CD14-positive monocyte (primary cell): ENCODE data around the gene DESI1. TPM values are rescaled to one million over a fixed set of nuclear protein-coding genes. Genes with fewer than 3 reads are reported as not detected.

Experiments
- DNase-seq, 3 donors: peaks; one replicate each; pipeline ENCODE4 v3.0.0-alpha.2; 2011 to 2022
- H2AFZ ChIP-seq: 2 replicates; pipeline ENCODE4 v1.6.0; 2012; ENCODE audit warnings: mild to moderate bottlenecking, low read depth, low read length, inconsistent platforms; ENCODE audit not compliant: insufficient read depth, poor library complexity, severe bottlenecking
- H3K27ac ChIP-seq, 2 donors: 1 replicate in 1 of 2; 2 replicates in 1 of 2; pipeline ENCODE4 v1.5.1; 2012 to 2013; ENCODE audit warnings: low read length in 2 of 2, control low read depth in 1 of 2, inconsistent platforms in 1 of 2, low read depth in 1 of 2, mild to moderate bottlenecking in 1 of 2
- H3K27me3 ChIP-seq, 2 donors: one replicate each; pipeline versions ENCODE4 v1.6.0 to v1.6.1; 2011 to 2013; ENCODE audit warnings: low read length in 2 of 2; ENCODE audit not compliant: control insufficient read depth in 2 of 2, insufficient read depth in 2 of 2
- H3K36me3 ChIP-seq, 2 donors: replicated peaks in 1 of 2; 1 replicate in 1 of 2; 2 replicates in 1 of 2; pipeline versions ENCODE4 v1.5.1 to v1.6.1; 2012 to 2013; ENCODE audit warnings: low read length in 2 of 2, control low read depth in 1 of 2, inconsistent platforms in 1 of 2, mild to moderate bottlenecking in 1 of 2; ENCODE audit not compliant: insufficient read depth in 2 of 2, control insufficient read depth in 1 of 2
- H3K4me1 ChIP-seq, 2 donors: 1 replicate in 1 of 2; 2 replicates in 1 of 2; pipeline versions ENCODE4 v1.5.1 to v1.6.1; 2012 to 2013; ENCODE audit warnings: low read length in 2 of 2, control low read depth in 1 of 2, inconsistent platforms in 1 of 2, mild to moderate bottlenecking in 1 of 2, moderate library complexity in 1 of 2; ENCODE audit not compliant: insufficient read depth in 2 of 2, control insufficient read depth in 1 of 2
- H3K4me2 ChIP-seq: replicated peaks from 2 replicates; pipeline ENCODE3; 2012; ENCODE audit warnings: low read length, moderate library complexity, mild to moderate bottlenecking; ENCODE audit not compliant: poor library complexity, severe bottlenecking; ENCODE audit errors: extremely low read depth
- H3K4me3 ChIP-seq, 3 experiments: fragments of 200-600 bp in 1 of 3; sonication (generic) in 1 of 3; replicated peaks in 1 of 3; 1 replicate in 2 of 3; 2 replicates in 1 of 3; pipeline ENCODE4 v1.5.1; 2011 to 2013; ENCODE audit warnings: low read length in 3 of 3, mild to moderate bottlenecking in 3 of 3, control low read depth in 2 of 3, low read depth in 2 of 3, inconsistent platforms in 1 of 3, moderate library complexity in 1 of 3
- H3K79me2 ChIP-seq: 2 replicates; pipeline ENCODE4 v1.6.0; 2012; ENCODE audit warnings: mild to moderate bottlenecking, control low read depth, inconsistent platforms, low read length, moderate library complexity; ENCODE audit not compliant: insufficient read depth
- H3K9ac ChIP-seq: 2 replicates; pipeline ENCODE4 v1.6.0; 2017; ENCODE audit warnings: low read length, mild to moderate bottlenecking; ENCODE audit not compliant: insufficient read depth, poor library complexity, severe bottlenecking
- H3K9me3 ChIP-seq, 2 donors: replicated peaks in 1 of 2; 1 replicate in 1 of 2; 2 replicates in 1 of 2; pipeline versions ENCODE4 v1.5.1 to v1.6.1; 2012 to 2013; ENCODE audit warnings: low read length in 2 of 2, control low read depth in 1 of 2; ENCODE audit not compliant: control insufficient read depth in 1 of 2, insufficient read depth in 1 of 2
- H4K20me1 ChIP-seq: 2 replicates; pipeline ENCODE4 v1.6.0; 2012; ENCODE audit warnings: mild to moderate bottlenecking, low read length, control low read depth, moderate library complexity; ENCODE audit not compliant: insufficient read depth
- H3K27ac Mint-ChIP-seq, 7 donors: one replicate each; pipeline ENCODE4 v1.8.0; 2020; ENCODE audit warnings: mild to moderate bottlenecking in 7 of 7, mixed read lengths in 7 of 7, moderate library complexity in 6 of 7, inconsistent platforms in 2 of 7
- H3K27me3 Mint-ChIP-seq, 3 donors: one replicate each; pipeline ENCODE4 v1.8.0; 2021 to 2022; ENCODE audit warnings: low read depth in 3 of 3, mild to moderate bottlenecking in 3 of 3, mixed read lengths in 3 of 3, moderate library complexity in 3 of 3, inconsistent platforms in 1 of 3
- H3K36me3 Mint-ChIP-seq, 2 donors: one replicate each; pipeline ENCODE4 v1.8.0; 2020; ENCODE audit warnings: mixed read lengths in 2 of 2, inconsistent platforms in 1 of 2, mild to moderate bottlenecking in 1 of 2
- H3K4me1 Mint-ChIP-seq: one replicate; pipeline ENCODE4 v1.8.0; 2020; ENCODE audit warnings: mild to moderate bottlenecking, mixed read lengths
- H3K4me3 Mint-ChIP-seq, 2 donors: one replicate each; pipeline ENCODE4 v1.8.0; 2020; ENCODE audit warnings: mild to moderate bottlenecking in 2 of 2, mixed read lengths in 2 of 2, moderate library complexity in 1 of 2
- H3K9me3 Mint-ChIP-seq, 7 donors: one replicate each; pipeline ENCODE4 v1.8.0; 2020 to 2022; ENCODE audit warnings: mixed read lengths in 7 of 7, mild to moderate bottlenecking in 6 of 7, moderate library complexity in 6 of 7, inconsistent platforms in 2 of 7
- CTCF ChIP-seq: fragments of 200-600 bp; IDR thresholded peaks from one replicate; pipeline ENCODE4 v1.8.0; 2022; ENCODE audit warnings: antibody characterized with exemption, mild to moderate bottlenecking
- WGBS: methylation state at CpG from one replicate; pipeline ENCODE4 v1.1.5; 2013; ENCODE audit warnings: missing lambda C conversion rate; ENCODE audit not compliant: insufficient coverage; 5-methylcytosine and 5-hydroxymethylcytosine counted together
- intact Hi-C, 2 donors: fragments of 100-400 bp; cut with micrococcal nuclease; formaldehyde crosslinking; loops; one replicate each; pipeline versions ENCODE4 v1.15.0 to v1.15.1; 2023
- polyA plus RNA-seq, 3 donors: library from polyadenylated mRNA; depleted of rRNA in 1 of 3; unstranded in 2 of 3; stranded (reverse) in 1 of 3; fragments of 300-500 nt in 2 of 3; fragments of >200 nt in 1 of 3; fragmentation: Illumina TruSeq in 2 of 3; gene quantifications; 1 replicate in 2 of 3; 2 replicates in 1 of 3; pipeline ENCODE4 v1.2.3, GENCODE V29; 2012 to 2021

The DESI1 gene
- polyA plus RNA-seq, 3 donors = 15.8 to 33.7 (median 31.5) TPM

GRCh38 chr22:41571786-41572185, 49.1 kb downstream of the DESI1 start:
- no peak for TF ChIP-seq CTCF

GRCh38 chr22:41570221-41570620, 50.6 kb downstream of the DESI1 start:
- H3K36me3 Mint-ChIP-seq = peaks cover 0 to 4% of the 10 kb centered on the region in 2 donors
- H3K36me3 ChIP-seq = no peaks in the 10 kb centered on the region
- no peaks in the 10 kb centered on the region for H3K9me3 Mint-ChIP-seq
- no CpG with 5 or more reads among the region's 3 CpGs for WGBS
- no peaks in the 10 kb centered on the region for H4K20me1 ChIP-seq
- intact Hi-C loops = no loop called here
- no peaks in the 10 kb centered on the region for H3K9me3 ChIP-seq
- no peak overlapping the region for H3K4me3 ChIP-seq
- no peak overlapping the region for H2AFZ ChIP-seq
- no peak for TF ChIP-seq CTCF
- no peak overlapping the region for H3K27ac ChIP-seq
- H3K79me2 ChIP-seq = no peaks in the 10 kb centered on the region
- H3K9ac ChIP-seq = no peak overlapping the region
- H3K27ac Mint-ChIP-seq = no peak overlapping the region
- H3K27me3 ChIP-seq = no peaks in the 10 kb centered on the region
- no peaks in the 10 kb centered on the region for H3K4me1 ChIP-seq
- H3K4me2 ChIP-seq = no peak overlapping the region
- H3K4me3 Mint-ChIP-seq = no peak overlapping the region
- no peaks in the 10 kb centered on the region for H3K4me1 Mint-ChIP-seq
- no peak for DNase-seq
- peaks cover 5 to 11% (median 7%) of the 10 kb centered on the region in 3 donors for H3K27me3 Mint-ChIP-seq

More at GRCh38 chr22:41571786-41572185, 49.1 kb downstream of the DESI1 start:
- Mint-ChIP-seq H3K27ac (no peak overlapping the region), H3K4me3 (no peak overlapping the region), H3K27me3 (peaks cover 2 to 7% (median 5%) of the 10 kb centered on the region in 3 donors), H3K4me1 (no peaks in the 10 kb centered on the region), H3K36me3 (peaks cover 9 to 12% of the 10 kb centered on the region in 2 donors), H3K9me3 (no peaks in the 10 kb centered on the region)
- H3K27me3 ChIP-seq = no peaks in the 10 kb centered on the region
- 95% methylated on average over 8 of the region's 14 CpGs for WGBS
- intact Hi-C loops = no loop called here
- H3K4me3 ChIP-seq = no peak overlapping the region
- H3K79me2 ChIP-seq = no peaks in the 10 kb centered on the region
- peaks cover 8 to 12% of the 10 kb centered on the region in 2 donors for H3K36me3 ChIP-seq
- no peaks in the 10 kb centered on the region for H4K20me1 ChIP-seq
- H3K9ac ChIP-seq = no peak overlapping the region
- no peak overlapping the region for H3K4me2 ChIP-seq
- no peak overlapping the region for H3K27ac ChIP-seq
- H3K4me1 ChIP-seq = no peaks in the 10 kb centered on the region
- H3K9me3 ChIP-seq = no peaks in the 10 kb centered on the region
- no peak for DNase-seq
- H2AFZ ChIP-seq = no peak overlapping the region
